ENCODE results near the gene MYO1G.

DNA sequence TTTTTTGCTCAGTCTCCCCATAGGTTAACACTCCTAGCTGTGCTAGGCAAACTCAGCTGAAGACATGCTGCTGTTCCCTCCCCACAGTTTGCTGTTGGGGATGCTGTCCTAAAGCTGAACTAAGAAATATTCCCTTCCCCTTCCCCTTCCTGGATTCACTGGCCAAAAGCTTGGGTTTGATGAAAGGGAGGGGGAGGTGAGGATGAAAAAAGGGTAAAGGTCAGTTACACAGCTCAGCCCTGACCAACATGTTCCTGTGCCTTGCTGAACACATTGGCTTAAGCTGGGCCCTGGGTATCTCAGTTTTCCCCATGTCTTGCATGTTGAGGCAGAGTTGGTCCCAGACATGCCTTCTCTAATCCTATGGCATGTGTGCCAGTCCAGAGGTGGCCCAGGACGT lies 36.5 kb upstream of the MYO1G start:
- TF ChIP-seq CTCF (IDR thresholded peaks at IDR 0.05) (no peak), POLR2A (IDR thresholded peaks at IDR 0.05) (no peak), POLR2AphosphoS5 (IDR thresholded peaks at IDR 0.05) (no peak)
